ENCODE results near the gene INTS11. TPM values are rescaled to one million over a fixed set of nuclear protein-coding genes. Genes with fewer than 3 reads are reported as not detected.

The INTS11 gene
- total and polyA plus RNA-seq, 2 donors from 2014 or later = 73.6 to 100 TPM

DNA sequence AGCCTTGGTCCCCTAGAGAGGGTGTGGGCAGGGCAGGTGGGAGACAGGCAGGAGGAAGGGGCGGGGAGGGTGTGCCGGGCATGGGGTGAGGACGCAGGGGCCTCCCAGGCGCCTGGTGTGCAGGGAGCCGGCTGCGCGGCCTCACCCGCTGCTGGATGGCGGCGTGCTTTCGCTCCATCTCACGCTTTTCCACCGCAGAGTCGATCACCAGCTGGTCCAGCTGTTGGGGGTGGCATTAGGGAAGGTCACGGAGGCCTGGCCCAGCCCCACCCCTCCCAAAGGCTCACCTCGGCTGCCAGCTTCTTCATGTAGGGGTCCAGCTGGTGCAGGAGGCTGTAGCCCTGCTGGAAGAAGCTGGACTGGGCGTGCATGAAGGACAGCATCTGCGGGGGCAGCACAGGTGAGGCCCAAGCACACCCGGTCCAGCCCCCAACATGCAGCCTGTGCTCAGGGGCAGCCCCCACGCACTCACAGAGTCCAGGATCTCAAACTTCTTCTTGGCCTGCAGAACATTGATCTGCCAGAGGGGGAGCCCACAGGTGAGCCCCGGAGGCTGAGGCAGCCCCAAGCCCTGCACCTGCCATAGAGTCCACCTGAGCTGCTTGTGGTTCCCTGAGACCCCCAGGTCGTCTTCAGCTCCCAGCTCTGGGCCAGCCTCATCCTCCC, 24.6 kb downstream of the INTS11 start:
- FAIRE-seq = no peak
- intact Hi-C loops (cut with DNase I) = loop anchor here (10.0 kb wide), 1 partner anchor 175 kb away; no protein-coding TSS in a partner anchor

DNA sequence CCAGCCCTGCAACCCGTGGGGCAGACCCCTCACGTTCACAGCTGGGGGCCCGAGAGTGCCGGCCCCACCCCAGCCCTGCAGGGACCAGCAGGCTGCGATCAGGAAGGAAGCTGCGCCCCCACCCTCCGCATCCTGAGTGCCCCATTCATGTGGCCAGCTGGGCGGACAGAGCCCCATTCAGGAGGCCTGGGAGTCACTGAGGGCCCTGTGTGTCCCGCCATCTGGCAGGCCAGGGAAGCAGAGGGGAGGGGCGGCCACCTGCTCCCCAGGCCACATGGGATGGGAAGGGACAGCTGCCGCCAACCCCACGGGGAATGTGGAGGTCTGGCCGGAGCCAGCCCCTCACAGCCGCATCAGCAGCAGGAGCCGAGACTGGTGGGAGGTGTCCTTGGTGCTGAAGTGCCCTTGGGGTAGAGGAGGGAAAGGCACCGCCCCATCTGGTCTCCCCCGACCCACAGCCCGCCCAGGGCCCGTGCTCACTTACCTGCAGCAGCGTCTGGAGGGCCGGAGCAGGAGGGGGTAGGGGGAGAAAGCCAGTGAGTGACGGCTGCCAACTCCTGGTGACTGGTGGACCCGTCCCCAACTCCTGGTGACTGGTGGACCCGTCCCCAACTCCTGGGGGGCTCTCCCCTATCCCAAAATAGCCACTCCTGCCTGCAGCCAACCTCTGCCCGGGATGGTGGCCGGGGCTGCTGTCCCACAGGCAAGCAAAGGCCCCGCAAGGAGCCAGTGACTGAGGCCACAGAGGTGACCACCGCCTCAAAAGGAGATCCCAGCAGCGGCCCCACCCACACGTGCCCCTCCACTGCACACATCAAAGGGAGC, 25.4 kb downstream of the INTS11 start:
- no peak overlapping the region for H3K9ac ChIP-seq (ENCODE audit: low read length in 3 of 3)
- no peaks in the 10 kb centered on the region for H3K9me3 ChIP-seq (ENCODE audit: control insufficient read depth in 2 of 3, insufficient read depth in 1 of 3, low read length in 3 of 3)
- H3K36me3 ChIP-seq (ENCODE audit: control insufficient read depth in 2 of 3, insufficient read depth in 3 of 3, low read length in 3 of 3) = no peaks in the 10 kb centered on the region
- DNase-seq (peak in 3 of 5 donors; percentile 73 to 78 (median 75)), FAIRE-seq (no peak)
- no peak overlapping the region for H3K4me3 ChIP-seq (ENCODE audit: low read length in 3 of 3)
- H3K27me3 ChIP-seq (ENCODE audit: control insufficient read depth, insufficient read depth, low read length) = no peaks in the 10 kb centered on the region
- no peaks in the 10 kb centered on the region for H3K4me1 ChIP-seq (ENCODE audit: control insufficient read depth in 2 of 3, insufficient read depth in 2 of 3, low read depth in 1 of 3, low read length in 3 of 3)
- TF ChIP-seq, protein P1, sequence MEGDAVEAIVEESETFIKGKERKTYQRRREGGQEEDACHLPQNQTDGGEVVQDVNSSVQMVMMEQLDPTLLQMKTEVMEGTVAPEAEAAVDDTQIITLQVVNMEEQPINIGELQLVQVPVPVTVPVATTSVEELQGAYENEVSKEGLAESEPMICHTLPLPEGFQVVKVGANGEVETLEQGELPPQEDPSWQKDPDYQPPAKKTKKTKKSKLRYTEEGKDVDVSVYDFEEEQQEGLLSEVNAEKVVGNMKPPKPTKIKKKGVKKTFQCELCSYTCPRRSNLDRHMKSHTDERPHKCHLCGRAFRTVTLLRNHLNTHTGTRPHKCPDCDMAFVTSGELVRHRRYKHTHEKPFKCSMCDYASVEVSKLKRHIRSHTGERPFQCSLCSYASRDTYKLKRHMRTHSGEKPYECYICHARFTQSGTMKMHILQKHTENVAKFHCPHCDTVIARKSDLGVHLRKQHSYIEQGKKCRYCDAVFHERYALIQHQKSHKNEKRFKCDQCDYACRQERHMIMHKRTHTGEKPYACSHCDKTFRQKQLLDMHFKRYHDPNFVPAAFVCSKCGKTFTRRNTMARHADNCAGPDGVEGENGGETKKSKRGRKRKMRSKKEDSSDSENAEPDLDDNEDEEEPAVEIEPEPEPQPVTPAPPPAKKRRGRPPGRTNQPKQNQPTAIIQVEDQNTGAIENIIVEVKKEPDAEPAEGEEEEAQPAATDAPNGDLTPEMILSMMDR (IDR thresholded peaks at IDR 0.05; ENCODE audit: borderline replicate concordance, extremely low read depth, insufficient read depth) = no peak
- intact Hi-C loops (cut with DNase I) = loop anchor here (10.0 kb wide), 1 partner anchor 174 kb away; no protein-coding TSS in a partner anchor
- H3K27ac ChIP-seq (ENCODE audit: low read depth in 2 of 2, low read length in 2 of 2) = no peak overlapping the region

More for the DNA sequence above, 24.6 kb downstream of the INTS11 start:
- H3K4me3 ChIP-seq (ENCODE audit: low read length in 3 of 3) = no peak overlapping the region
- no peaks in the 10 kb centered on the region for H3K36me3 ChIP-seq (ENCODE audit: control insufficient read depth in 2 of 3, insufficient read depth in 3 of 3, low read length in 3 of 3)
- no peak overlapping the region for H3K9ac ChIP-seq (ENCODE audit: low read length in 3 of 3)
- no peaks in the 10 kb centered on the region for H3K9me3 ChIP-seq (ENCODE audit: control insufficient read depth in 2 of 3, insufficient read depth in 1 of 3, low read length in 3 of 3)
- H3K27me3 ChIP-seq (ENCODE audit: control insufficient read depth, insufficient read depth, low read length) = no peaks in the 10 kb centered on the region
- peaks cover 0 to 6% (median 0%) of the 10 kb centered on the region in 3 donors for H3K4me1 ChIP-seq (ENCODE audit: control insufficient read depth in 2 of 3, insufficient read depth in 2 of 3, low read depth in 1 of 3, low read length in 3 of 3)
- DNase-seq = no peak
- TF ChIP-seq, protein P1 (IDR thresholded peaks at IDR 0.05; ENCODE audit: borderline replicate concordance, extremely low read depth, insufficient read depth) = no peak
- no peak overlapping the region for H3K27ac ChIP-seq (ENCODE audit: low read depth in 2 of 2, low read length in 2 of 2)

DNA sequence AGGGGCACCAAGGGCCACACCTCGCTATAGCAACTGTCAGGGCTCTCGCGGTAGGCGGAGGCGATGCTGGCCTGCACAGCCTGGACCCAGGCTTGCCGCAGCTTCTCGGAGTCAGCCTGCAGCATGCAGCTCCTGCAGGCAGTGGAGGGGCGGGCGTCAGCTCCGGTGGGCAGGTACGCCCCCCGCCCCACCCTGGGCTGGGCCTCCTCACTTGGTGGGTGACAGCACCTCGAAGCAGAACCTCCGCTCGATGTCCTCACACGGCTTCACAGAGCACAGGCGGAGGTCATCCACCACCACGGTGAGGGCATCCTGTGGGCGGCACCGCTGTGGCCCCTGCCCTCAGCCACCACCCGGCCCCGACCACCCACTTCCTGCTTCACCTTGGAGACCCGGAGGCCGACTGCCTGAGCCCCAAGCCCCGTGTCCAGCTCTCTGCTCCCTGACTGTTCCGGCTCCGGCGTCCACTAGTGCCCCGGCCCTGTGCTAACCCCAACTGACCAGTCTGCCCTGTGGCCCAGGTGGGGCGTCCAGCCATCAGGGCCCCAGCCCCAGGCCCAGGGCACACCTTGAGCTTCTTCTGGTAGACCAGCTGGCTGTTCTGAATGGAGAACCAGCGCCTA, 26.5 kb downstream of the INTS11 start:
- H3K27ac ChIP-seq (ENCODE audit: low read depth in 2 of 2, low read length in 2 of 2) = no peak overlapping the region
- H3K9me3 ChIP-seq (ENCODE audit: control insufficient read depth in 2 of 3, insufficient read depth in 1 of 3, low read length in 3 of 3) = no peaks in the 10 kb centered on the region
- FAIRE-seq = no peak
- H3K4me3 ChIP-seq (ENCODE audit: low read length in 3 of 3) = no peak overlapping the region
- no peaks in the 10 kb centered on the region for H3K27me3 ChIP-seq (ENCODE audit: control insufficient read depth, insufficient read depth, low read length)
- TF ChIP-seq, protein P1 (IDR thresholded peaks at IDR 0.05; ENCODE audit: borderline replicate concordance, extremely low read depth, insufficient read depth) = no peak
- no peak for DNase-seq
- no peaks in the 10 kb centered on the region for H3K36me3 ChIP-seq (ENCODE audit: control insufficient read depth in 2 of 3, insufficient read depth in 3 of 3, low read length in 3 of 3)
- H3K4me1 ChIP-seq (ENCODE audit: control insufficient read depth in 2 of 3, insufficient read depth in 2 of 3, low read depth in 1 of 3, low read length in 3 of 3) = no peaks in the 10 kb centered on the region
- intact Hi-C loops (cut with DNase I) = loop anchor here (10.0 kb wide), 1 partner anchor 173 kb away; no protein-coding TSS in a partner anchor
- no peak overlapping the region for H3K9ac ChIP-seq (ENCODE audit: low read length in 3 of 3)
